Activated naive CD4-positive, alpha-beta T cell treated with anti-CD3 and anti-CD28 coated beads for 36 hours (primary cell): Measurements from ENCODE around the gene CLEC3B. TPM values are rescaled to one million over a fixed set of nuclear protein-coding genes. Genes with fewer than 3 reads are reported as not detected.

ENCODE experiments used
- CTCF ChIA-PET: fragments of 350-600 bp; sonication (Branson Sonifier 250); formaldehyde crosslinking; loops from one replicate; lab custom pipeline; 2021; ENCODE audit warnings: antibody characterized with exemption; lab: Charles Lee
- DNase-seq: peaks from one replicate; pipeline ENCODE4 v3.0.0-alpha.2; 2020
- H3K27ac Mint-ChIP-seq: one replicate; pipeline ENCODE4 v1.8.0; 2021; ENCODE audit warnings: mild to moderate bottlenecking, mixed read lengths
- H3K27me3 Mint-ChIP-seq: one replicate; pipeline ENCODE4 v1.8.0; 2021; ENCODE audit warnings: low read depth, mixed read lengths
- H3K36me3 Mint-ChIP-seq: one replicate; pipeline ENCODE4 v1.8.0; 2021; ENCODE audit warnings: low read depth, mixed read lengths
- H3K4me1 Mint-ChIP-seq: one replicate; pipeline ENCODE4 v1.8.0; 2021; ENCODE audit warnings: low read depth, mixed read lengths
- H3K4me3 Mint-ChIP-seq: one replicate; pipeline ENCODE4 v1.8.0; 2021; ENCODE audit warnings: mild to moderate bottlenecking, moderate library complexity, mixed read lengths
- H3K9me3 Mint-ChIP-seq: one replicate; pipeline ENCODE4 v1.8.0; 2021; ENCODE audit warnings: mixed read lengths
- intact Hi-C: fragments of 100-400 bp; cut with micrococcal nuclease; formaldehyde crosslinking; loops from one replicate; pipeline ENCODE4 v1.15.1; 2023
- total RNA-seq, 2 experiments: library from RNA; stranded (reverse); gene quantifications; one replicate each; pipeline ENCODE4 v1.2.3, GENCODE V29; 2021

Gene CLEC3B
- total RNA-seq, 2 experiments from 2014 or later, result not detected

DNA sequence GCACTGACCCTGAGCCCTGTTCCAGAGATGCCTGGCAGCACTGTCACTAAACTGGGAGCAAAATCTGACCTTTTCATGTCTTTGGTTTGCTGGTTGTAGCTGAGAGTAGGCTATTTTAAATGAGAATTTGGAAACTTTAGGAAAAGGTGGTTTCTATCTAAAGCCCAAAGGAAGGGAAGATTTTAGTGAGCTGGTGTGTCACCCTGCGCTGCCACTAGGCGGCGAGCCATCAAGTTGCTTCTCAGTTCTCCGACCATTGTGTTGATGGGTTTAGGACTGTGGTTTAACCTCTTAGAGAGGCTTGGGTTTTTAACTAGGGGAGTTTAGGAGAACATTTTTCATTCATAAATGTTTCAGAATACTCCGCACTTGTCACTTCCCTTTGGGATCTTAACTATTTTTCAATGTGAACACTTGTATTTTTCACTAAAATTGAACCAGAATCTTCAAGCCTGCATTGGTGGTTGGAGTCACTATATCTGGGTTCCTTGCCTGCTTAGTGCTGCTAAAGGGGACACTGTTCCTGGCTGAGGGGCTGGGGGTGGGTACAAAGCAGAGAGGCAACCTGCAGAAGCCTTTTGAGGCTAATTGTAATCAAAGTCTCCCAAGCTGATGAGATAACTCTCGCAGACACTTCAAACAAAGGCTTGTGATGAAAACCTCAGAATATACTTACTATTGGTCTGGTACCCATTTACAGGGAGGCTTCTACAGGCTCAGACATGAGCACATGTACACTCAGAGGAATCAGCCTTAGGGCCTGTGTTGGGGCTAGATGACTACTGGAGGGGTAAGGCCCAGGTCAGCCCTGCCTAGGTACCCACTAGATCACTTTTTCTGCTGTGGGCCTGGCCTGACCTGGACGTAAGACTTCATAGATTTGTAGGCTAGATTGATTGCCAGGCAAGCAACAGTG is 33.3 kb upstream of the CLEC3B start:
- Mint-ChIP-seq H3K27me3 (no peaks in the 10 kb centered on the region), H3K4me1 (peaks cover 79% of the 10 kb centered on the region), H3K9me3 (no peaks in the 10 kb centered on the region), H3K36me3 (peaks cover 50% of the 10 kb centered on the region), H3K27ac (no peak overlapping the region), H3K4me3 (no peak overlapping the region)
- peak; percentile 27 for DNase-seq
- CTCF ChIA-PET, result interaction anchor here (0.9 to 4.0 kb wide), 5 partner anchors 8 to 17 kb away, joined by 3 to 29 read pairs (median 4); partner anchors contain the start of genes EXOSC7 and ZDHHC3
- intact Hi-C loops, result no loop called here

DNA sequence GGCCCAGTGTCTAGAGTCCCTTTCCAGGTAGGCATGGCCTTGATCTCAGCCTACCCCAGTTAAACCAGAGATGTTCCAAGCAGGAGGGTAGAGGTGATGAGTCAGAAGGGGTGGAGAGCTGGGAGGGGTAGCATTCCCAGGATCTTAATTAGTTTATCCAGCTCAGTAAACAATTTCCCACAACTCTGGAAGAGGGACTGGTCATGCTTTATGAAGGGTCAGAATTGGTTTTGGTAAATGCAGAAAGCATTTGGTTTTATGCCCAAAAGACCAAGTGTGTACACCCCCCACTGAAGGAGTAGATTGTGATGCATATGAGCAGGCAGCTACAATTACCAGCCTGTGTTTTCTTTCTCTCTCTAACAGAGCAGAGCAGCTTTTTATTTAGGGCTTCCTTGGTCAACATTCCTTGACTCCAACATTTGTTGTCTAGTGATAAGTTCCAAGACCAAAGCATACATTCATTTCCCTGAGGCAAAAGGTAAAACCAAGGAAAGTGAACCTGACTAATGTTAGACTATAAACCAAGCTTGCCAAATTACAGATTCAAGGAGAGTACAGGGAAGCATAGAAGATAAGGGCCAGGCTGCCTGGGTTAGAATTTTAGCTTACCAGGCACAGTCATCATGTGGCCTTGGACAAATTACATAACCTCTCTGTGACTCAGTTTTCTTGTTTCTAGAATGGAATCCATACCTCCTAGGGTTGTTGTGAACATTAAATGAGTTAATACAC is 32.5 kb upstream of the CLEC3B start:
- CTCF ChIA-PET, result interaction anchor here (0.8 to 4.0 kb wide), 6 partner anchors 9 to 79 kb away, joined by 3 to 29 read pairs (median 4); partner anchors contain the start of genes EXOSC7 and ZDHHC3
- peaks cover 52% of the 10 kb centered on the region for H3K36me3 Mint-ChIP-seq
- intact Hi-C loops, result no loop called here
- H3K4me1 Mint-ChIP-seq, result peaks cover 79% of the 10 kb centered on the region
- H3K4me3 Mint-ChIP-seq, result no peak overlapping the region
- no peak for DNase-seq
- H3K9me3 Mint-ChIP-seq, result no peaks in the 10 kb centered on the region
- no peak overlapping the region for H3K27ac Mint-ChIP-seq
- no peaks in the 10 kb centered on the region for H3K27me3 Mint-ChIP-seq

DNA sequence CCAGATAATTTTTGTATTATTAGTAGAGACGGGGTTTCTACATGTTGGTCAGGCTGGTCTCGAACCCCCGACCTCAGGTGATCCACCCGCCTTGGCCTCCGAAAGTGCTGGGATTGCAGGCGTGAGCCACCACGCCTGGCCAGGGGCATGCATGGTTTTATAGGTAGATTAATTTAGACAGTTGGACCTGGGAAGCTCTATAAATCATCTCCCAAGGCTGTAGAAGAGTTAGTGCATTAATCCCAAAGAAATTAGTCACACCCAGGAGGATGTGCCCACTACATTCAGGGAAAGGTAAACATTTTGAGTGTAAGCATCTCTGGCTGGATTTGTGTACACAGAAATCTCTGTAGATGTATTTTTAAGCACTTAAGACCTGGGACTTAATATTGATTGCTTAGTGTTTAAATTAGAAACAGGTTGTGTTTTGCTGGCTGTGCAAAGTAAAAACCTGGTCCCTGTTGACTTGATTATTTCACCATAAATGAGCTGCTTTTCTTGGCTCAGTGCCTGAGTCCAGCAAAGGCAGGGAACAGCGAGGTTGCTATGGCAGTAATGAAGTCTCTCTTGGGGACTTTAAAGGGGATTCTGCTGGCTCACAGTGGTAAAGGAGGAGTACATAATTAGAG is 30.8 kb upstream of the CLEC3B start:
- CTCF ChIA-PET, result interaction anchor here (0.9 to 4.0 kb wide), 3 partner anchors 10 to 18 kb away, joined by 3 to 29 read pairs (median 4); partner anchors contain the start of gene EXOSC7
- Mint-ChIP-seq H3K4me3 (no peak overlapping the region), H3K9me3 (no peaks in the 10 kb centered on the region), H3K36me3 (peaks cover 53% of the 10 kb centered on the region), H3K4me1 (peaks cover 78% of the 10 kb centered on the region), H3K27ac (peak overlapping the region; percentile 27), H3K27me3 (no peaks in the 10 kb centered on the region)
- intact Hi-C loops, result no loop called here
- DNase-seq, result no peak

- Mint-ChIP-seq H3K4me1 (peaks cover 65% of the 10 kb centered on the region), H3K27ac (peak overlapping the region; percentile 58), H3K27me3 (no peaks in the 10 kb centered on the region), H3K4me3 (peak overlapping the region; percentile 8), H3K9me3 (no peaks in the 10 kb centered on the region), H3K36me3 (peaks cover 56% of the 10 kb centered on the region)
- intact Hi-C loops, result loop anchor here (1.0 kb wide), 2 partner anchors 15 to 20 kb away; partner anchors contain the start of genes EXOSC7 and ZDHHC3
- CTCF ChIA-PET, result interaction anchor here (0.7 to 1.7 kb wide), 2 partner anchors 8 to 20 kb away, joined by 3 to 4 read pairs; partner anchors contain the start of gene EXOSC7
- DNase-seq, result peak; percentile 22
These were observed 29.5 kb upstream of the CLEC3B start for GRCh38 chr3:44996556-44996969.

DNA sequence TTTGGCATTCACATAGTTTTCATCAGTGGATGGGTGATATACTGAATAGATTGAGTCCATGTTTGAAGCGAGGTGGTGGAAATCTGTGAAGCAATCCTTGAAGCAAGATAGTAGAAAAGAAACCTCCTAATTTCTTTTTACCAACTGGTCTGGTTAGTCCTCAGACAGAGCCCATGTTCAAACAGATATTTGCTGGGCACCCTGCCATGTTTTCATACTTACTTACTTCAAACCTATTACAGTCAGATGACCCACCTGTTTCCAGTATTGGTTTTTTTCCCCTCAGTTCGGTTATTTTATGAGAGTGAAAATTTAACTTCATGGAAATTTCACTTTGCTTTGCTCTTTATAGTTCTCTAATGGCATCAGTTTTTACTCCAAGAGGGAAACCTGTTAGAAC is 26.3 kb upstream of the CLEC3B start:
- no peaks in the 10 kb centered on the region for H3K9me3 Mint-ChIP-seq
- intact Hi-C loops, result no loop called here
- peaks cover 64% of the 10 kb centered on the region for H3K36me3 Mint-ChIP-seq
- H3K4me1 Mint-ChIP-seq, result peaks cover 43% of the 10 kb centered on the region
- DNase-seq, result no peak
- H3K27ac Mint-ChIP-seq, result no peak overlapping the region
- no peak overlapping the region for H3K4me3 Mint-ChIP-seq
- no peaks in the 10 kb centered on the region for H3K27me3 Mint-ChIP-seq
- CTCF ChIA-PET, result interaction anchor here (0.6 kb wide), 1 partner anchor 499 kb away, joined by 3 read pairs; no protein-coding TSS in a partner anchor

GRCh38 chr3:45000823-45001222 is 25.3 kb upstream of the CLEC3B start:
- intact Hi-C loops, result no loop called here
- Mint-ChIP-seq H3K27ac (no peak overlapping the region), H3K4me1 (peaks cover 43% of the 10 kb centered on the region), H3K9me3 (peaks cover 3% of the 10 kb centered on the region), H3K36me3 (peaks cover 70% of the 10 kb centered on the region), H3K27me3 (no peaks in the 10 kb centered on the region), H3K4me3 (no peak overlapping the region)
- CTCF ChIA-PET, result interaction anchor here (1.4 kb wide), 1 partner anchor 8 kb away, joined by 4 read pairs; no protein-coding TSS in a partner anchor
- DNase-seq, result no peak

- intact Hi-C loops, result no loop called here
- H3K36me3 Mint-ChIP-seq, result peaks cover 70% of the 10 kb centered on the region
- H3K4me3 Mint-ChIP-seq, result no peak overlapping the region
- peaks cover 3% of the 10 kb centered on the region for H3K9me3 Mint-ChIP-seq
- no peak overlapping the region for H3K27ac Mint-ChIP-seq
- H3K4me1 Mint-ChIP-seq, result peaks cover 34% of the 10 kb centered on the region
- no peak for DNase-seq
- H3K27me3 Mint-ChIP-seq, result no peaks in the 10 kb centered on the region
- CTCF ChIA-PET, result interaction anchor here (0.6 to 1.4 kb wide), 2 partner anchors 9 to 16 kb away, joined by 3 to 4 read pairs; no protein-coding TSS in a partner anchor
These were observed 24.4 kb upstream of the CLEC3B start for GRCh38 chr3:45001738-45002137.

DNA sequence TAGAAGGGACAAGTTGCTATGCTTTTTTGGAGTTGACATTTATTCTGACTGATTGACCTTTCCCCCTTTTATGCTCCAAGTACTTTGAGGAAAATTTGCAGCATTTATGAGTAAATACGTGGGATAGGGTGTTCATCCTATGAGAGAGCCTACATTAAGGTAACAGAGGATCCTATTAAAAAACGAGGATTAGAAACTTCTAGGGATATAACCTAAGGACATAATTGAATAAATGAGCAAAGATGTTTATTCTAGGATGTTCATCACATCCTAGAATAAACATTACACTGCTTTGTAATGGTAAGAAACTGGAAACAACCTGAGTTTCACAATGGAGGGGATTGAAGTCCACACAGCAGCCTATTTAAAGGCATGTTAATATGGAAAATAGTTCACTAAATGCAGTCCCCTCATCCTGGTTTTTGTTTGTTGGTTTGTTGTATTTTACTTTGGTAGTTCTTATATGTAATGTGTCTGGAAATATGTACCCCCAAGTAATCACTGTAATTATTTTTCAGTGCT is 23.9 kb upstream of the CLEC3B start:
- intact Hi-C loops, result no loop called here
- Mint-ChIP-seq H3K4me1 (peaks cover 34% of the 10 kb centered on the region), H3K9me3 (peaks cover 3% of the 10 kb centered on the region), H3K27ac (no peak overlapping the region), H3K4me3 (no peak overlapping the region), H3K27me3 (no peaks in the 10 kb centered on the region), H3K36me3 (peaks cover 70% of the 10 kb centered on the region)
- CTCF ChIA-PET, result interaction anchor here (1.1 to 1.4 kb wide), 2 partner anchors 10 kb away, joined by 4 read pairs; no protein-coding TSS in a partner anchor
- DNase-seq, result no peak

- Mint-ChIP-seq H3K4me3 (no peak overlapping the region), H3K36me3 (peaks cover 69% of the 10 kb centered on the region), H3K9me3 (peaks cover 3% of the 10 kb centered on the region), H3K27ac (no peak overlapping the region), H3K4me1 (peaks cover 32% of the 10 kb centered on the region), H3K27me3 (no peaks in the 10 kb centered on the region)
- intact Hi-C loops, result no loop called here
- CTCF ChIA-PET, result interaction anchor here (0.7 to 1.1 kb wide), 3 partner anchors 9 to 38 kb away, joined by 3 to 4 read pairs (median 3); no protein-coding TSS in a partner anchor
- DNase-seq, result no peak
These were observed 23.4 kb upstream of the CLEC3B start for GRCh38 chr3:45002720-45003119.

GRCh38 chr3:45003406-45003805 is 22.7 kb upstream of the CLEC3B start:
- H3K9me3 Mint-ChIP-seq, result peaks cover 3% of the 10 kb centered on the region
- DNase-seq, result no peak
- no peak overlapping the region for H3K27ac Mint-ChIP-seq
- peaks cover 69% of the 10 kb centered on the region for H3K36me3 Mint-ChIP-seq
- peaks cover 30% of the 10 kb centered on the region for H3K4me1 Mint-ChIP-seq
- intact Hi-C loops, result no loop called here
- no peaks in the 10 kb centered on the region for H3K27me3 Mint-ChIP-seq
- CTCF ChIA-PET, result interaction anchor here (0.8 kb wide), 1 partner anchor 9 kb away, joined by 3 read pairs; no protein-coding TSS in a partner anchor
- no peak overlapping the region for H3K4me3 Mint-ChIP-seq

GRCh38 chr3:45003859-45004258 is 22.2 kb upstream of the CLEC3B start:
- Mint-ChIP-seq H3K4me3 (no peak overlapping the region), H3K9me3 (peaks cover 3% of the 10 kb centered on the region), H3K4me1 (peaks cover 30% of the 10 kb centered on the region), H3K27ac (no peak overlapping the region), H3K36me3 (peaks cover 66% of the 10 kb centered on the region), H3K27me3 (no peaks in the 10 kb centered on the region)
- intact Hi-C loops, result no loop called here
- no peak for DNase-seq
- CTCF ChIA-PET, result no interaction called here
